Choroid plexus epithelial cell (primary cell): ENCODE results near the gene AP2A2.

Source experiments
- DNase-seq: peaks from one replicate; pipeline ENCODE4 v3.0.0-alpha.2; 2010; ENCODE audit warnings: low read depth
- H3K4me3 ChIP-seq: 2 replicates; pipeline ENCODE4 v1.5.1; 2011; ENCODE audit warnings: low read depth, mild to moderate bottlenecking, control low read depth, low read length, moderate library complexity
- TF ChIP-seq, protein P1 (sequence below): conservative IDR thresholded peaks from 2 replicates; pipeline ENCODE4 v1.5.1; 2011; ENCODE audit warnings: low read depth, mild to moderate bottlenecking, control low read depth, inconsistent platforms, low read length, moderate library complexity

Gene AP2A2

DNA sequence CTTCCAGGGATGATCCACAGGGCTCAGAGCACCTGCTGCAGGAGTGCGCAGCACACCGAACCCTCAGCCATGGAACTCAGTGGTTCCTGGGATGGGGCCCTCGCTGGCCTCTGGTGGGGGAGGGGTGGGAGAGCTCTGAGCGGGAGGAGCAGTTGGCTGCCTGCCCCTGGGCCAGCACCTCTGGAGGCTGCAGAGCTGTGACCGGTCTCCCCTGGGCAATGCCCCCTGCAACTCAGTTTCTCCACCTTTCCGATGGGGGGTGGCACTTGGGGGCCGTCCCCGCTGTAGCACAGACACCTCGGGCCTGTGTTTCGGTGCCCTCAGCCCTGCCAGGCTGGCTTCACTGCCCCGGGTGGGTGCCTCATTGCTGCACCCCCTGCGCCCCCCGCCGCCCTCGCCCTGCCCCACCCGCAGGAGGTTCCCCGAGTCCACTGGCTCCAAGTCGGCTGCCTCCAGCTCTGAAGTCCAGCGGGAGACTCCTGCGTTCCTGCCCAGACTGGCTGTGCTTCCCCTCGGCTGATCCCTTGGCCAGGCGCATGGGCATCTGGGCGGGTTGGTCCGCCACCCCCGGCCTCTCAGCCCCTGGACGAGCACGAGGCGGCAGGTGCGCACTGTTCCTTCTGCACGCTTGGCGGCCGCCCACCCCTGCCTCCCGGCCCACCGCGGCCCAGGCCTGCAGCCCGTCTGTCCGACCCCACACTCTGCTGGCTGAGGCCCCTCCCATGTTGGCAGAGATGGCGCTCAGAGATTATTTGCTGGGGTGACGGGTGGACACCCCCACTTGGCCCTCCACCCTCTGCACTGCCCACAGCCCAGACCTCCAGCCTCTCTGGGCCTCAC lies 109.0 kb downstream of the AP2A2 start:
- no peak overlapping the region for H3K4me3 ChIP-seq
- TF ChIP-seq, protein P1, sequence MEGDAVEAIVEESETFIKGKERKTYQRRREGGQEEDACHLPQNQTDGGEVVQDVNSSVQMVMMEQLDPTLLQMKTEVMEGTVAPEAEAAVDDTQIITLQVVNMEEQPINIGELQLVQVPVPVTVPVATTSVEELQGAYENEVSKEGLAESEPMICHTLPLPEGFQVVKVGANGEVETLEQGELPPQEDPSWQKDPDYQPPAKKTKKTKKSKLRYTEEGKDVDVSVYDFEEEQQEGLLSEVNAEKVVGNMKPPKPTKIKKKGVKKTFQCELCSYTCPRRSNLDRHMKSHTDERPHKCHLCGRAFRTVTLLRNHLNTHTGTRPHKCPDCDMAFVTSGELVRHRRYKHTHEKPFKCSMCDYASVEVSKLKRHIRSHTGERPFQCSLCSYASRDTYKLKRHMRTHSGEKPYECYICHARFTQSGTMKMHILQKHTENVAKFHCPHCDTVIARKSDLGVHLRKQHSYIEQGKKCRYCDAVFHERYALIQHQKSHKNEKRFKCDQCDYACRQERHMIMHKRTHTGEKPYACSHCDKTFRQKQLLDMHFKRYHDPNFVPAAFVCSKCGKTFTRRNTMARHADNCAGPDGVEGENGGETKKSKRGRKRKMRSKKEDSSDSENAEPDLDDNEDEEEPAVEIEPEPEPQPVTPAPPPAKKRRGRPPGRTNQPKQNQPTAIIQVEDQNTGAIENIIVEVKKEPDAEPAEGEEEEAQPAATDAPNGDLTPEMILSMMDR = no peak
- DNase-seq = no peak

DNA sequence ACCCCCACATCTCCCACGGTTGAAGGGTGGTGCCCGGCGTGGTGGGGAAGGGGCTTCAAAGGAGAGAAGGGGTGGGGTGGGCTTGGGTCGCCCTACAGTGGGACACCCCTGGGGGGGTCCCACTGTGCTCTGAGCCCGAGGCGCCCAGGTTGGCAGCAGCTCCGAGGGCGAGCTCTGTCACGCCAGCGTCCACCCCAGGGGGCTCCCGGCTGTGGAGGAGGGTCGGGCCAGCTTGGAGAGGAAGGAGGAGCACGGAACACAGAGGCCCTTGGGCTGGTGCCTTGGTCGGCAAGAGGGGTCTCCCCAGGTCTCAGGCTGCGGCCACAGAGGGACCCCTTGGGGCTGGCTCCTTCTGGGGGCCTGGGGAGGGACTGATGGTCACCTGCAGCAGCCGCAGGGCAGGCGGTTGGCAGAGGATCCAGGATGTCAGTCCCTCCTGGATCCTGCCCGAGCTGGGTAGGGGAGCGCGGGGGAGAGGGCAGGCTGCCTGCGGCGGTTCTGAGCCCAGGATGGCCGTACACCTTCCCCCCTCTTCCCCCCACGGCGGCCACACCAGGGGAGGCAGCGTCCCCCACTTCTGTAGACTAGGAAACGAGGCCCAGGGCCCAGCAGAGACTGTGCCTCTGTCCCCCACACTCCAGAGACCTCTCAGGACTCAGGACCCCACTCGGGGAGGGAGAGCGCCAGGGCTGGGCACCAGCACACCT lies 110.1 kb downstream of the AP2A2 start:
- H3K4me3 ChIP-seq = no peak overlapping the region
- DNase-seq = no peak
- TF ChIP-seq, protein P1 = no peak

DNA sequence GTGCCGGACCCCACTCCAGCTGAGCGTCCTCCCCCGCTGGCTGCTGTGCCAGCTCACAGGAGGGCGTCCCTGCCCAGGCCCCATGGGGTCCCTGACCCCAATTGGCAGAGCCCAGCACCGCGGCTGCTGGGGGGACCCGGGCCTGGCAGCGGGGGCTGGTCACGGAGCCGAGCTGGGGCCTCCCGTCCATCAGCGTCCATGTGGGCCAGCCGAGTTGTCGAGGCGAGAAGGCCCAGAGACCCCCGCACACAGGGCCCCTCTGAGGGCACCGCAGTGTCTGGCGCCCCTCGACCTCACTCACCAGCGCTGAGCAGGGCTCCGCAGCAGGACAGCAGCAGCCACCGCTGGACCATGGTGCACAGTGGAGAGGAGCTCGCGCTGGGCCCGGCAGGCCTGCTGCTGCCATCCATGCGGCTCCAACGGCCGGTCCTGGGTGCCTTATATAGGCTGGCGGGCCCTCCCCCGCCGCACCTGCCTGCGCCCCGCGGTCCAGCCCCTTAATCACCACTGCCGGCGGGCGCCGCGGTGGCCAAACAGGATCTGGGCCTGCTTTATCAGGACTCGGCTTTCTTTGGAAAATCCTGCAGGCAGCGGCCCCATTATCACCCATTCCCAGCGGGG lies 110.7 kb downstream of the AP2A2 start, which contains the start of gene MUC6:
Gene MUC6, minus strand, starts transcription at position 416 of the 621 bp plus-strand sequence. Its CDS starts 63 bp downstream, at position 353.
- no peak within 1 kb of the TSS for H3K4me3 ChIP-seq
- DNase-seq = no peak
- TF ChIP-seq, protein P1 = no peak

DNA sequence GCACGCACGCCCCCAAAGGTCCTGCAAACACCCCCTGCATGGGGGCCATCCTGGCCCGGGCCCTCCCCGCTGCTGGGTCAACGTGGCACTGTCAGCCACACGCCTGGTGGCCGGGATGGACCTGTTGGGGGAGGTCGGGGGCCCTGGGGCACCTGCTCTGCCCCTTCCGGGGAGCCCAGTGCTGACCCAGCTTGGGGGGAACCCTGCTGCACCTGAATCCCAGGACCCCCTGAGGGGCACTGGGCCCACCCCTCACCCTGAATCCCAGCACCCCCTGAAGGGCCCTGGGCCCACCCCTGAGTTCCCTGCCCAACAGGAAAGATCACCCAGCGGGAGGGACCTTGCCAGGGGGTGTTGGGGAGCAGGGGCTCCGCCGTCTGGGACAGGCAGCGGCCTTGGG lies 111.3 kb downstream of the AP2A2 start:
- no peak overlapping the region for H3K4me3 ChIP-seq
- no peak for DNase-seq
- TF ChIP-seq, protein P1 = no peak

DNA sequence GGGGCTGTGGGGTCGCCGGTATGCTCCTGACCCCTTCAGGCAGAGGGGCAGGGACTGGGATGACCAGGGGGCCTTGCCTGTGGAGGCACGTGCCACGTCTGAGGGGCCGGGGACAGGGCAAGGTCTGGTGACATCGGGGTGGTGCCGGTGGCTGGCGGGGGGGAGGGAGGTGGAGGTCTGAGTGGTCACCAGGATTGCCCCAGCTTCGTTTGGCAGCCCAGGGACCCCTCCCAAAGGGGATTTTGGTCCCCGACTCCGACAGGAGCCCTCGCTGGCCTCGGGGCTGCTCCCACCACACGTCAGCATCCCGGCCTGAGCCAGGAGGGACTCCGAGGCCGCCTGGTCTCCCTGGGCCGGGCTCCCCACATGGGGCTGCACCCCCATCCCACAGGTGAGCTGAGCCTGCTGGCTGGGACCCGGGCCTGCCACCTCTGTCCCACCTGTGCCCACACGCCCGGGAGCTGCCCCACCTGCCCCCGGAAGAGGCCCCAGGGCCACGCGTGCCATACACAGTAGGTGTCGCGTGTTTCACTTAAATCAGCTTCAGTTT lies 111.9 kb downstream of the AP2A2 start:
- TF ChIP-seq, protein P1 = no peak
- no peak for DNase-seq
- no peak overlapping the region for H3K4me3 ChIP-seq

DNA sequence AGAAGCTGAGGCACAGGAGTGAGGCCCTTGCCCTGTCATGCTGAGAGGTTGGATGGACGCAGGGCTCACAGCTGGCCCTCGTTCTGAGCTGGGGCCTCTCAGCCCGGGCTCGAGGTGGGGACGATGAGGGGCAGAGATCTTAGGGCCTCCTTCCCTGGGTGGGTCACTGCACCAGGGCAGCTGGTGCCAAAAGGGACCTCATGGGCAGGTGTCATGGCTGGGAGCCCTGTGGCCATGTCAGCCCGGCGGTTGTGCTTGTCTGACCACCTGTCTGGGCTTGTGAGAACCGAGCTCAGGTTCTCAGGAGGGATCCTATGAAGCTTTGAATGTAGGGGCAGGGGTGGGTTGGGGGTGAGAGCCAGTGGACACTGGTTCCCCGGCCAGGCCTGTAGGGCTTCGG lies 112.7 kb downstream of the AP2A2 start:
- H3K4me3 ChIP-seq = no peak overlapping the region
- TF ChIP-seq, protein P1 = no peak
- no peak for DNase-seq
